Activated naive CD4-positive, alpha-beta T cell treated with anti-CD3 and anti-CD28 coated beads, Interleukin-2, amount 50 U/mL, for 72 hours (primary cell): ENCODE results near the gene VGF. TPM values are rescaled to one million over a fixed set of nuclear protein-coding genes. Genes with fewer than 3 reads are reported as not detected.

Experiments used
- ATAC-seq, 2 donors: fragments of 150-1000 bp; cut with Tn5 transposase; 2 replicates each; pipeline ENCODE4 v1.10.0; 2021; ENCODE audit warnings: mild to moderate bottlenecking in 2 of 2, moderate library complexity in 2 of 2
- DNase-seq, 2 donors: peaks; one replicate each; pipeline ENCODE4 v3.0.0; 2021 to 2022; ENCODE audit warnings: low spot score in 2 of 2
- H3K27ac Mint-ChIP-seq, 2 donors: one replicate each; pipeline ENCODE4 v1.8.0; 2022; ENCODE audit warnings: mild to moderate bottlenecking in 2 of 2, mixed read lengths in 2 of 2
- H3K36me3 Mint-ChIP-seq, 2 donors: one replicate each; pipeline ENCODE4 v1.8.0; 2022; ENCODE audit warnings: mixed read lengths in 2 of 2
- H3K9me3 Mint-ChIP-seq, 2 donors: one replicate each; pipeline ENCODE4 v1.8.0; 2022; ENCODE audit warnings: mixed read lengths in 2 of 2
- total RNA-seq, 2 donors: library from RNA; stranded (reverse); gene quantifications; one replicate each; pipeline ENCODE4 v1.2.3, GENCODE V29; 2022

VGF gene
- total RNA-seq, 2 donors from 2014 or later = not detected

GRCh38 chr7:101160910-101161309 lies 4.5 kb downstream of the VGF start:
- no peaks in the 10 kb centered on the region for H3K9me3 Mint-ChIP-seq
- peaks cover 10 to 17% of the 10 kb centered on the region in 2 donors for H3K36me3 Mint-ChIP-seq
- DNase-seq (no peak), ATAC-seq (no peak)
- no peak overlapping the region for H3K27ac Mint-ChIP-seq

GRCh38 chr7:101159696-101160674 lies 5.4 kb downstream of the VGF start:
- H3K36me3 Mint-ChIP-seq = peaks cover 10 to 11% of the 10 kb centered on the region in 2 donors
- DNase-seq (no peak), ATAC-seq (no peak)
- H3K9me3 Mint-ChIP-seq = no peaks in the 10 kb centered on the region
- no peak overlapping the region for H3K27ac Mint-ChIP-seq

- no peaks in the 10 kb centered on the region for H3K9me3 Mint-ChIP-seq
- no peak for DNase-seq
- ATAC-seq = no peak
- H3K27ac Mint-ChIP-seq = no peak overlapping the region
- peaks cover 10 to 11% of the 10 kb centered on the region in 2 donors for H3K36me3 Mint-ChIP-seq
These were observed 8.3 kb downstream of the VGF start for GRCh38 chr7:101156866-101157589.

GRCh38 chr7:101156277-101156676 lies 9.1 kb downstream of the VGF start:
- DNase-seq = no peak
- H3K36me3 Mint-ChIP-seq = peaks cover 10 to 11% of the 10 kb centered on the region in 2 donors
- no peak overlapping the region for H3K27ac Mint-ChIP-seq
- no peak for ATAC-seq
- no peaks in the 10 kb centered on the region for H3K9me3 Mint-ChIP-seq

GRCh38 chr7:101155303-101155702 lies 10.1 kb downstream of the VGF start:
- no peak for DNase-seq
- Mint-ChIP-seq H3K9me3 (no peaks in the 10 kb centered on the region), H3K36me3 (peaks cover 10 to 11% of the 10 kb centered on the region in 2 donors), H3K27ac (no peak overlapping the region)
- ATAC-seq = no peak

- Mint-ChIP-seq H3K9me3 (no peaks in the 10 kb centered on the region), H3K27ac (no peak overlapping the region), H3K36me3 (peaks cover 5 to 10% of the 10 kb centered on the region in 2 donors)
- DNase-seq (no peak), ATAC-seq (peak; percentile 12 to 50)
These were observed 10.7 kb downstream of the VGF start for GRCh38 chr7:101154693-101155102.

GRCh38 chr7:101153969-101154692 lies 11.2 kb downstream of the VGF start, which contains the start of gene AP1S1:
Gene AP1S1, plus strand, starts transcription at chr7:101154476. Its CDS starts 39 bp downstream, at chr7:101154515.
- H3K27ac Mint-ChIP-seq = peak within 1 kb of the TSS; percentile 70 to 92
- ATAC-seq (peak; percentile 90 to 92), DNase-seq (peak; percentile 91)
- no peaks in the 10 kb centered on the region for H3K9me3 Mint-ChIP-seq
- peaks cover 0 to 10% of the 10 kb centered on the region in 2 donors for H3K36me3 Mint-ChIP-seq

GRCh38 chr7:101151908-101152651 lies 13.3 kb downstream of the VGF start:
- no peaks in the 10 kb centered on the region for H3K9me3 Mint-ChIP-seq
- DNase-seq (no peak), ATAC-seq (no peak)
- H3K27ac Mint-ChIP-seq = no peak overlapping the region
- H3K36me3 Mint-ChIP-seq = peaks cover 0 to 3% of the 10 kb centered on the region in 2 donors

- ATAC-seq = no peak
- Mint-ChIP-seq H3K36me3 (no peaks in the 10 kb centered on the region), H3K9me3 (no peaks in the 10 kb centered on the region), H3K27ac (peak overlapping the region in 1 of 2 donors; percentile 75)
- DNase-seq = no peak
These were observed 24.5 kb downstream of the VGF start for GRCh38 chr7:101140746-101141382.

- ATAC-seq (no peak), DNase-seq (no peak)
- H3K36me3 Mint-ChIP-seq = no peaks in the 10 kb centered on the region
- H3K27ac Mint-ChIP-seq = peak overlapping the region in 1 of 2 donors; percentile 75
- no peaks in the 10 kb centered on the region for H3K9me3 Mint-ChIP-seq
These were observed 25.1 kb downstream of the VGF start for GRCh38 chr7:101140339-101140699.

GRCh38 chr7:101138213-101138870 lies 27.0 kb downstream of the VGF start:
- peak; percentile 76 to 84 for DNase-seq
- no peaks in the 10 kb centered on the region for H3K36me3 Mint-ChIP-seq
- peak overlapping the region in 1 of 2 donors; percentile 40 for H3K27ac Mint-ChIP-seq
- H3K9me3 Mint-ChIP-seq = no peaks in the 10 kb centered on the region
- peak; percentile 97 to 98 for ATAC-seq

- Mint-ChIP-seq H3K36me3 (no peaks in the 10 kb centered on the region), H3K9me3 (no peaks in the 10 kb centered on the region), H3K27ac (peak overlapping the region in 1 of 2 donors; percentile 40)
- ATAC-seq = no peak
- no peak for DNase-seq
These were observed 27.6 kb downstream of the VGF start for GRCh38 chr7:101137651-101138212.

GRCh38 chr7:101134399-101134980 lies 30.9 kb downstream of the VGF start:
- no peaks in the 10 kb centered on the region for H3K36me3 Mint-ChIP-seq
- H3K9me3 Mint-ChIP-seq = no peaks in the 10 kb centered on the region
- no peak overlapping the region for H3K27ac Mint-ChIP-seq
- DNase-seq (no peak), ATAC-seq (no peak)

- ATAC-seq (no peak), DNase-seq (no peak)
- no peaks in the 10 kb centered on the region for H3K36me3 Mint-ChIP-seq
- H3K27ac Mint-ChIP-seq = no peak overlapping the region
- no peaks in the 10 kb centered on the region for H3K9me3 Mint-ChIP-seq
These were observed 31.6 kb downstream of the VGF start for GRCh38 chr7:101133621-101134398.
